ENCODE measurements around the gene GNLY. TPM values are rescaled to one million over a fixed set of nuclear protein-coding genes. Genes with fewer than 3 reads are reported as not detected.

GNLY gene
- total and polyA plus RNA-seq, 9 of the 15 experiments (the other 6 are each of a cell fraction or from before 2014, with no cell fraction given): not detected

DNA sequence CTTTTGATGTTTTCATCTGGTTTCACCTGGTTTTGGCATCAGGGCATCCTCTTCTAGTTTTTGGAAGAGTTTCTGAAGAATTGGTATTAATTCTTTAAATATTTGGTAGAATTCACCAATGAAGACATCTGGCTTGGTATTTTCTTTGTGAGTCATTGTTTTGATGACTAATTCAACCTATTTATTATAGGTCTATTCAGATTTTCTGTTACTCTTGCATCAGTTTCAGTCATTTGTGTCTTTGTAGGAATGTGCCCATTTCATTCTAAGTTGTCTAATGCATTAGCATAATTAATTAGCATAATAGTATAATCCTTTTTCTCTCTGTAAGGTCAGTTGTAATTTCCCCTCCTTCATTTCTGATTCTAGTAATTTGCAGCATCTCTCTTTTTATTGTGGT is 8.0 kb downstream of the GNLY start:
- in situ Hi-C loops (cut with MboI): no loop called here
- CTCF ChIA-PET (ENCODE audit: low intra/inter-chr PET ratio): interaction anchor here (0.6 kb wide), 1 partner anchor 60 kb away, joined by 3 read pairs; no protein-coding TSS in a partner anchor
- no peak for TF ChIP-seq TRIM24 (IDR thresholded peaks at IDR 0.05)
- no peak for TF ChIP-seq ZNF695 (CRISPR knock-in tag; IDR thresholded peaks at IDR 0.05)
- TF ChIP-seq BHLHE40 (IDR thresholded peaks at IDR 0.05; ENCODE audit: low read length): no peak
- 0 out of 2 replicates have a peak, but pooled peaks have one; percentile 4 for TF ChIP-seq JUND (IDR thresholded peaks at IDR 0.05; ENCODE audit: borderline replicate concordance, low read depth, low read length)
- TF ChIP-seq JUND (tag; IDR thresholded peaks at IDR 0.05; ENCODE audit: borderline replicate concordance, low read depth, low read length): no peak
- TF ChIP-seq ZBTB1 (CRISPR knock-in tag; IDR thresholded peaks at IDR 0.05; ENCODE audit: borderline replicate concordance, low read depth): no peak
- TF ChIP-seq, protein P1, sequence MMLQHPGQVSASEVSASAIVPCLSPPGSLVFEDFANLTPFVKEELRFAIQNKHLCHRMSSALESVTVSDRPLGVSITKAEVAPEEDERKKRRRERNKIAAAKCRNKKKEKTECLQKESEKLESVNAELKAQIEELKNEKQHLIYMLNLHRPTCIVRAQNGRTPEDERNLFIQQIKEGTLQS (IDR thresholded peaks at IDR 0.05): peak; percentile 77
- TF ChIP-seq, protein P1 (CRISPR knock-in tag; conservative IDR thresholded peaks at IDR 0.05): no peak
- TF ChIP-seq FOXK1 (CRISPR knock-in tag; IDR thresholded peaks at IDR 0.05; ENCODE audit: borderline replicate concordance): no peak
- TF ChIP-seq FOSL1 (tag; conservative IDR thresholded peaks at IDR 0.05): peak; percentile 51
- TF ChIP-seq JUN (IDR thresholded peaks at IDR 0.05; ENCODE audit: borderline replicate concordance, low read depth, low read length): 0 out of 2 replicates have a peak, but pooled peaks have one; percentile 19
- no peak for TF ChIP-seq JUN (CRISPR knock-in tag; IDR thresholded peaks at IDR 0.05; ENCODE audit: borderline replicate concordance)
- no peak for TF ChIP-seq CEBPG (CRISPR knock-in tag; IDR thresholded peaks at IDR 0.05)
- TF ChIP-seq CEBPG (tag; conservative IDR thresholded peaks at IDR 0.05 in 1 of 2, IDR thresholded peaks at IDR 0.05 in 1 of 2): peak in 1 of 2 experiments; percentile 70; a peak in 2 of 4 replicates
- no peak for TF ChIP-seq ZNF445 (CRISPR knock-in tag; IDR thresholded peaks at IDR 0.05; ENCODE audit: low read depth)
- no peak for TF ChIP-seq RHOXF2B (CRISPR knock-in tag; conservative IDR thresholded peaks at IDR 0.05)
- no peak for TF ChIP-seq SLC30A9 (CRISPR knock-in tag; IDR thresholded peaks at IDR 0.05)
- no peak for TF ChIP-seq ZNF124 (CRISPR knock-in tag; IDR thresholded peaks at IDR 0.05)
- no peak for TF ChIP-seq COPS2 (conservative IDR thresholded peaks at IDR 0.05)
- TF ChIP-seq RBM25 (IDR thresholded peaks at IDR 0.05; ENCODE audit: low read depth, low read length, severe bottlenecking): no peak
- TF ChIP-seq, protein P2, sequence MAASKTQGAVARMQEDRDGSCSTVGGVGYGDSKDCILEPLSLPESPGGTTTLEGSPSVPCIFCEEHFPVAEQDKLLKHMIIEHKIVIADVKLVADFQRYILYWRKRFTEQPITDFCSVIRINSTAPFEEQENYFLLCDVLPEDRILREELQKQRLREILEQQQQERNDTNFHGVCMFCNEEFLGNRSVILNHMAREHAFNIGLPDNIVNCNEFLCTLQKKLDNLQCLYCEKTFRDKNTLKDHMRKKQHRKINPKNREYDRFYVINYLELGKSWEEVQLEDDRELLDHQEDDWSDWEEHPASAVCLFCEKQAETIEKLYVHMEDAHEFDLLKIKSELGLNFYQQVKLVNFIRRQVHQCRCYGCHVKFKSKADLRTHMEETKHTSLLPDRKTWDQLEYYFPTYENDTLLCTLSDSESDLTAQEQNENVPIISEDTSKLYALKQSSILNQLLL (CRISPR knock-in tag; IDR thresholded peaks at IDR 0.05; ENCODE audit: borderline replicate concordance): no peak
- TF ChIP-seq, protein P3, sequence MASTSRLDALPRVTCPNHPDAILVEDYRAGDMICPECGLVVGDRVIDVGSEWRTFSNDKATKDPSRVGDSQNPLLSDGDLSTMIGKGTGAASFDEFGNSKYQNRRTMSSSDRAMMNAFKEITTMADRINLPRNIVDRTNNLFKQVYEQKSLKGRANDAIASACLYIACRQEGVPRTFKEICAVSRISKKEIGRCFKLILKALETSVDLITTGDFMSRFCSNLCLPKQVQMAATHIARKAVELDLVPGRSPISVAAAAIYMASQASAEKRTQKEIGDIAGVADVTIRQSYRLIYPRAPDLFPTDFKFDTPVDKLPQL (IDR thresholded peaks at IDR 0.05; ENCODE audit: extremely low read depth, insufficient read length): no peak
- no peak for TF ChIP-seq FOXP1 (CRISPR knock-in tag; IDR thresholded peaks at IDR 0.05)

More for the DNA sequence above, 8.0 kb downstream of the GNLY start:
- Histone ChIP-seq H3K9me1 (ENCODE audit: control insufficient read depth, insufficient read depth, low read length) (no peaks in the 10 kb centered on the region), H3K27ac (ENCODE audit: extremely low read depth, low read depth, low read length) (no peak overlapping the region), H3K4me1 (replicated peaks in 1 of 2; ENCODE audit: control insufficient read depth in 2 of 2, insufficient read depth in 2 of 2, low read length in 2 of 2) (peaks cover 5 to 15% of the 10 kb centered on the region in 2 experiments; a peak in 3 of 5 replicates), H3K9me3 (replicated peaks; ENCODE audit: control insufficient read depth, insufficient read depth, low read depth, low read length) (no peaks in the 10 kb centered on the region), H3K27me3 (ENCODE audit: control insufficient read depth in 2 of 2, insufficient read depth in 2 of 2, low read length in 2 of 2) (peaks cover 0 to 9% of the 10 kb centered on the region in 2 experiments; a peak in 1 of 5 replicates), H3K4me3 (no peak overlapping the region), H3K79me2 (ENCODE audit: control insufficient read depth, insufficient read depth, low read length) (no peaks in the 10 kb centered on the region), H3K36me3 (ENCODE audit: control insufficient read depth, insufficient read depth, low read length) (no peaks in the 10 kb centered on the region), H2AFZ (ENCODE audit: low read depth, low read length) (no peak overlapping the region), H3K9ac (ENCODE audit: insufficient read depth in 1 of 2, low read depth in 2 of 2, low read length in 2 of 2) (no peak overlapping the region), H4K20me1 (replicated peaks; ENCODE audit: control insufficient read depth, insufficient read depth, low read length) (no peaks in the 10 kb centered on the region), H3K4me2 (ENCODE audit: insufficient read depth, low read length) (no peak overlapping the region)
- intact Hi-C loops (cut with micrococcal nuclease): no loop called here
- DNase-seq (ENCODE audit: extremely low read depth in 1 of 4, low spot score in 3 of 4): no peak
- no peak for ATAC-seq
- POLR2A ChIA-PET: no interaction called here
- FAIRE-seq: no peak
- no TSS peak for BruUV-seq (replicated peaks)
